Liver (tissue), 9 donors: ENCODE results near the gene SPATA17. TPM values are rescaled to one million over a fixed set of nuclear protein-coding genes. Genes with fewer than 3 reads are reported as not detected.

Experiments
- DNase-seq: peaks from one replicate; pipeline ENCODE4 v3.0.0-alpha.2; 2017; ENCODE audit warnings: low spot score
- H3K27ac ChIP-seq, 2 donors: one replicate each; pipeline ENCODE4 v1.7.0; 2013; ENCODE audit warnings: inconsistent platforms in 2 of 2, low read length in 2 of 2, control low read depth in 1 of 2, low read depth in 1 of 2, mild to moderate bottlenecking in 1 of 2
- H3K27me3 ChIP-seq, 4 donors: one replicate each; pipeline versions ENCODE4 v1.6.1 to v1.7.0; 2013; ENCODE audit warnings: low read length in 3 of 4, inconsistent platforms in 1 of 4, mild to moderate bottlenecking in 1 of 4, moderate library complexity in 1 of 4; ENCODE audit not compliant: control insufficient read depth in 4 of 4, insufficient read depth in 4 of 4
- H3K36me3 ChIP-seq, 4 donors: one replicate each; pipeline versions ENCODE4 v1.6.1 to v1.7.0; 2013; ENCODE audit warnings: low read length in 3 of 4, mild to moderate bottlenecking in 3 of 4, low read depth in 1 of 4, moderate library complexity in 1 of 4; ENCODE audit not compliant: control insufficient read depth in 4 of 4, insufficient read depth in 3 of 4
- H3K4me1 ChIP-seq, 4 donors: one replicate each; pipeline versions ENCODE4 v1.6.1 to v1.7.0; 2013; ENCODE audit warnings: low read length in 3 of 4, mild to moderate bottlenecking in 3 of 4, moderate library complexity in 1 of 4; ENCODE audit not compliant: control insufficient read depth in 4 of 4, insufficient read depth in 4 of 4
- H3K4me3 ChIP-seq, 3 donors: one replicate each; pipeline versions ENCODE4 v1.6.1 to v1.7.0; 2013; ENCODE audit warnings: low read length in 3 of 3, control low read depth in 1 of 3, low read depth in 1 of 3, mild to moderate bottlenecking in 1 of 3
- H3K9ac ChIP-seq, 2 donors: one replicate each; pipeline ENCODE4 v1.7.0; 2013; ENCODE audit warnings: low read length in 2 of 2, mild to moderate bottlenecking in 2 of 2, moderate library complexity in 2 of 2, control low read depth in 1 of 2, low read depth in 1 of 2
- H3K9me3 ChIP-seq, 4 donors: one replicate each; pipeline versions ENCODE4 v1.6.1 to v1.7.0; 2013; ENCODE audit warnings: low read length in 3 of 4; ENCODE audit not compliant: control insufficient read depth in 4 of 4
- EGR1 ChIP-seq, 2 donors: IDR thresholded peaks; 2 replicates each; pipeline ENCODE4 v1.6.1; 2016 to 2018; ENCODE audit warnings: antibody characterized with exemption in 2 of 2, low read depth in 2 of 2
- FOXA1 ChIP-seq: IDR thresholded peaks from 2 replicates; pipeline ENCODE4 v1.6.1; 2016; ENCODE audit warnings: antibody characterized with exemption
- FOXA2 ChIP-seq: IDR thresholded peaks from 2 replicates; pipeline ENCODE4 v1.6.1; 2016; ENCODE audit warnings: antibody characterized with exemption
- GABPA ChIP-seq, 2 donors: IDR thresholded peaks in 1 of 2; conservative IDR thresholded peaks in 1 of 2; 2 replicates each; pipeline ENCODE4 v1.6.1; 2016; ENCODE audit warnings: antibody characterized with exemption in 2 of 2, mild to moderate bottlenecking in 1 of 2, moderate library complexity in 1 of 2
- HNF4A ChIP-seq, 2 donors: conservative IDR thresholded peaks; 2 replicates each; pipeline ENCODE4 v1.6.1; 2016; ENCODE audit warnings: antibody characterized with exemption in 2 of 2, mild to moderate bottlenecking in 2 of 2
- RAD21 ChIP-seq, 2 donors: IDR thresholded peaks; 2 replicates each; pipeline ENCODE4 v1.6.1; 2016; ENCODE audit warnings: antibody characterized with exemption in 2 of 2, mild to moderate bottlenecking in 2 of 2
- RXRA ChIP-seq, 2 donors: IDR thresholded peaks; 2 replicates each; pipeline ENCODE4 v1.6.1; 2017 to 2018; ENCODE audit warnings: antibody characterized with exemption in 2 of 2, mild to moderate bottlenecking in 1 of 2
- SP1 ChIP-seq: IDR thresholded peaks from 2 replicates; pipeline ENCODE4 v1.6.1; 2018; ENCODE audit warnings: antibody characterized with exemption, mild to moderate bottlenecking
- TAF1 ChIP-seq: conservative IDR thresholded peaks from 2 replicates; pipeline ENCODE4 v1.6.1; 2016; ENCODE audit warnings: antibody characterized with exemption, mild to moderate bottlenecking
- YY1 ChIP-seq: IDR thresholded peaks from 2 replicates; pipeline ENCODE4 v1.6.1; 2016; ENCODE audit warnings: antibody characterized with exemption, mild to moderate bottlenecking
- whole genome bisulfite sequencing: extraction: QIAGEN DNeasy Blood & Tissue Kit; methylation state at CpG from one replicate; pipeline ENCODE4 v1.1.7; 2013; 5-methylcytosine and 5-hydroxymethylcytosine counted together
- polyA plus RNA-seq, 2 donors: library from polyadenylated mRNA; stranded (reverse) in 1 of 2; unstranded in 1 of 2; fragments of 200-250 nt in 1 of 2; fragments of >200 nt in 1 of 2; fragmentation: Nextera tagmentation in 1 of 2; extraction: Ambion mirVana in 1 of 2; gene quantifications; one replicate each; pipeline versions ENCODE4 v1.2.1 to v1.2.3, GENCODE V29; 2013 to 2015
- total RNA-seq, 2 donors: library from RNA; depleted of rRNA; stranded (reverse); fragments of >200 nt; gene quantifications; one replicate each; pipeline ENCODE4 v1.2.3, GENCODE V29; 2014
- TF ChIP-seq, protein P1 (sequence below): IDR thresholded peaks from 2 replicates; pipeline ENCODE4 v1.6.1; 2016; ENCODE audit warnings: antibody characterized with exemption
- TF ChIP-seq, protein P2 (sequence below): IDR thresholded peaks from 2 replicates; pipeline ENCODE4 v1.6.1; 2016; ENCODE audit warnings: antibody characterized with exemption, mild to moderate bottlenecking
- TF ChIP-seq, protein P3 (sequence below): IDR thresholded peaks from 2 replicates; pipeline ENCODE4 v1.6.1; 2016; ENCODE audit warnings: antibody characterized with exemption
- donor health status: healthy.
- donor health status: healthy.
- donor health status: healthy.
- donor health status: healthy.
- donor health status: healthy.

The SPATA17 gene
- total and polyA plus RNA-seq, 4 donors, result 0.08 TPM; not detected in 2

- Histone ChIP-seq H3K9me3 (peaks cover 0 to 6% (median 0%) of the 10 kb centered on the region in 4 donors), H3K4me1 (no peaks in the 10 kb centered on the region), H3K4me3 (no peak overlapping the region), H3K36me3 (no peaks in the 10 kb centered on the region), H3K27me3 (no peaks in the 10 kb centered on the region), H3K9ac (no peak overlapping the region), H3K27ac (no peak overlapping the region)
- TF ChIP-seq EGR1 (IDR thresholded peaks at IDR 0.05; ENCODE audit: low read depth in 2 of 2) (no peak), FOXA1 (no peak), RXRA (IDR thresholded peaks at IDR 0.05) (no peak), GABPA (IDR thresholded peaks at IDR 0.05 in 1 of 2, conservative IDR thresholded peaks at IDR 0.05 in 1 of 2) (no peak), HNF4A (conservative IDR thresholded peaks at IDR 0.05) (no peak), YY1 (no peak), TAF1 (no peak)
- TF ChIP-seq, protein P1, sequence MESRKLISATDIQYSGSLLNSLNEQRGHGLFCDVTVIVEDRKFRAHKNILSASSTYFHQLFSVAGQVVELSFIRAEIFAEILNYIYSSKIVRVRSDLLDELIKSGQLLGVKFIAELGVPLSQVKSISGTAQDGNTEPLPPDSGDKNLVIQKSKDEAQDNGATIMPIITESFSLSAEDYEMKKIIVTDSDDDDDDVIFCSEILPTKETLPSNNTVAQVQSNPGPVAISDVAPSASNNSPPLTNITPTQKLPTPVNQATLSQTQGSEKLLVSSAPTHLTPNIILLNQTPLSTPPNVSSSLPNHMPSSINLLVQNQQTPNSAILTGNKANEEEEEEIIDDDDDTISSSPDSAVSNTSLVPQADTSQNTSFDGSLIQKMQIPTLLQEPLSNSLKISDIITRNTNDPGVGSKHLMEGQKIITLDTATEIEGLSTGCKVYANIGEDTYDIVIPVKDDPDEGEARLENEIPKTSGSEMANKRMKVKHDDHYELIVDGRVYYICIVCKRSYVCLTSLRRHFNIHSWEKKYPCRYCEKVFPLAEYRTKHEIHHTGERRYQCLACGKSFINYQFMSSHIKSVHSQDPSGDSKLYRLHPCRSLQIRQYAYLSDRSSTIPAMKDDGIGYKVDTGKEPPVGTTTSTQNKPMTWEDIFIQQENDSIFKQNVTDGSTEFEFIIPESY, result no peak
- TF ChIP-seq, protein P2, sequence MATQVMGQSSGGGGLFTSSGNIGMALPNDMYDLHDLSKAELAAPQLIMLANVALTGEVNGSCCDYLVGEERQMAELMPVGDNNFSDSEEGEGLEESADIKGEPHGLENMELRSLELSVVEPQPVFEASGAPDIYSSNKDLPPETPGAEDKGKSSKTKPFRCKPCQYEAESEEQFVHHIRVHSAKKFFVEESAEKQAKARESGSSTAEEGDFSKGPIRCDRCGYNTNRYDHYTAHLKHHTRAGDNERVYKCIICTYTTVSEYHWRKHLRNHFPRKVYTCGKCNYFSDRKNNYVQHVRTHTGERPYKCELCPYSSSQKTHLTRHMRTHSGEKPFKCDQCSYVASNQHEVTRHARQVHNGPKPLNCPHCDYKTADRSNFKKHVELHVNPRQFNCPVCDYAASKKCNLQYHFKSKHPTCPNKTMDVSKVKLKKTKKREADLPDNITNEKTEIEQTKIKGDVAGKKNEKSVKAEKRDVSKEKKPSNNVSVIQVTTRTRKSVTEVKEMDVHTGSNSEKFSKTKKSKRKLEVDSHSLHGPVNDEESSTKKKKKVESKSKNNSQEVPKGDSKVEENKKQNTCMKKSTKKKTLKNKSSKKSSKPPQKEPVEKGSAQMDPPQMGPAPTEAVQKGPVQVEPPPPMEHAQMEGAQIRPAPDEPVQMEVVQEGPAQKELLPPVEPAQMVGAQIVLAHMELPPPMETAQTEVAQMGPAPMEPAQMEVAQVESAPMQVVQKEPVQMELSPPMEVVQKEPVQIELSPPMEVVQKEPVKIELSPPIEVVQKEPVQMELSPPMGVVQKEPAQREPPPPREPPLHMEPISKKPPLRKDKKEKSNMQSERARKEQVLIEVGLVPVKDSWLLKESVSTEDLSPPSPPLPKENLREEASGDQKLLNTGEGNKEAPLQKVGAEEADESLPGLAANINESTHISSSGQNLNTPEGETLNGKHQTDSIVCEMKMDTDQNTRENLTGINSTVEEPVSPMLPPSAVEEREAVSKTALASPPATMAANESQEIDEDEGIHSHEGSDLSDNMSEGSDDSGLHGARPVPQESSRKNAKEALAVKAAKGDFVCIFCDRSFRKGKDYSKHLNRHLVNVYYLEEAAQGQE, result no peak
- DNase-seq, result no peak
These were observed 250.0 kb downstream of the SPATA17 start for GRCh38 chr1:217881131-217881543.

DNA sequence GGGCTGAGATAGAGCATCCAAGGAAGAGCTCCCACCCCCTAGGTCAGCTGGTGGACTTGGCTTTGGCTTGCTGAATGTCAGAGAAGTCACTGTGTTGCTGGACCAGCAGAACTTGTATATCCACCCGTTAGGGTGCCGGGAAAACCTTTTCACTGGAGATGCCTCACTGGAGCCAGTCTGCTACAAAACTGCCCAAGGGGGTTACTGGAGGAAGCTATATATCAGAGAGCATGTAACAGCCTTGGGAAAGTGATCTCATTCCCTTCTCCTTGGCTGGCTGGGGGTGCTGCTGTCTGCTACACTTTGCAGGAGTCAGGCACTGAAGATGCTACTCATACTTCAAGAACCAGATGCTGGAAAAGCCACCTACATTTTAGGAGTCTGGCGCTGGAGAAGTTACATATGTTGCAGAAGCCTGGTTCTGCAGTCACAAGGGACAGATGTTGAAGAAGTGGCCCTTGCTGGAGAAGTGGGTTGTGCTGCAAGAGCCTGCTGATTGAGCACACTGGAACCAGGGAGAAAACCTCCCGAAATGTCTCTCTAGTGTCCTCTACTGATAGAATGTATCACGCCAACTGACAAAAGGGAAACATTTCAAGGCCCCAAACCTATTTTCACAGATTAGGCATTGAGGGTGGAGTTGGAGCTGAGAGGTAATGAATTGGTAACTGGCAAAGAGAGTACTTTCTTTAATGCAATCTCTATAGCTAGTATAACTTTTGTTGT, 250.6 kb downstream of the SPATA17 start:
- 70% methylated on average over 5 of the region's 5 CpGs for WGBS
- no peak for DNase-seq
- H3K9me3 ChIP-seq, result peaks cover 0 to 6% (median 0%) of the 10 kb centered on the region in 4 donors
- no peaks in the 10 kb centered on the region for H3K27me3 ChIP-seq
- no peak overlapping the region for H3K4me3 ChIP-seq
- TF ChIP-seq RAD21 (IDR thresholded peaks at IDR 0.05) (no peak), HNF4A (conservative IDR thresholded peaks at IDR 0.05) (no peak), SP1 (no peak), FOXA2 (no peak), TAF1 (no peak), GABPA (IDR thresholded peaks at IDR 0.05 in 1 of 2, conservative IDR thresholded peaks at IDR 0.05 in 1 of 2) (no peak), YY1 (no peak), EGR1 (IDR thresholded peaks at IDR 0.05; ENCODE audit: low read depth in 2 of 2) (no peak)
- TF ChIP-seq, protein P2, result no peak
- TF ChIP-seq, protein P1, result no peak
- TF ChIP-seq, protein P3, sequence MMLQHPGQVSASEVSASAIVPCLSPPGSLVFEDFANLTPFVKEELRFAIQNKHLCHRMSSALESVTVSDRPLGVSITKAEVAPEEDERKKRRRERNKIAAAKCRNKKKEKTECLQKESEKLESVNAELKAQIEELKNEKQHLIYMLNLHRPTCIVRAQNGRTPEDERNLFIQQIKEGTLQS, result no peak
- H3K9ac ChIP-seq, result no peak overlapping the region
- no peak overlapping the region for H3K27ac ChIP-seq
- no peaks in the 10 kb centered on the region for H3K4me1 ChIP-seq
- no peaks in the 10 kb centered on the region for H3K36me3 ChIP-seq
